NCI-H1092 (cell line): ENCODE data around the gene AZI2.

Source experiments
- DNase-seq: peaks from one replicate; lab custom pipeline; 2025; lab: John Stamatoyannopoulos, UW

The AZI2 gene

DNA sequence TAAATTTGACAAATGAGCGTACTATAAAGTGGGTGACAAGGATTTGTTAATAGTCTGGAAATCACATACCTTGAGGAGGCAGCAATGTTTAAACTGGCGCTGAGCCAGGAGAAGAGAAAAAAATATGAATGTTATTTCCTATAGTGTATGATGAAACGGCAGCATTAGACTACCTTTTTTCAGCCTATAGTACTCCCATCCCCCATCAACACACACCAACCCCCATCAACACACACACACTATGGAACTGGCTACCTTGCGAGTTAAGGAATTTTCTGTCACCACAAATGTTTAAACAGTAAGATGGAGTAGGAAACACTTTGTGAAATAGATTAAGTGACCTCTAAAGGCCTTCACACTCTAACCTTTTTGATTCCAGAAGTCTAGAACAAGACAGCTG is 46.9 kb downstream of the AZI2 start:
- no peak for DNase-seq

DNA sequence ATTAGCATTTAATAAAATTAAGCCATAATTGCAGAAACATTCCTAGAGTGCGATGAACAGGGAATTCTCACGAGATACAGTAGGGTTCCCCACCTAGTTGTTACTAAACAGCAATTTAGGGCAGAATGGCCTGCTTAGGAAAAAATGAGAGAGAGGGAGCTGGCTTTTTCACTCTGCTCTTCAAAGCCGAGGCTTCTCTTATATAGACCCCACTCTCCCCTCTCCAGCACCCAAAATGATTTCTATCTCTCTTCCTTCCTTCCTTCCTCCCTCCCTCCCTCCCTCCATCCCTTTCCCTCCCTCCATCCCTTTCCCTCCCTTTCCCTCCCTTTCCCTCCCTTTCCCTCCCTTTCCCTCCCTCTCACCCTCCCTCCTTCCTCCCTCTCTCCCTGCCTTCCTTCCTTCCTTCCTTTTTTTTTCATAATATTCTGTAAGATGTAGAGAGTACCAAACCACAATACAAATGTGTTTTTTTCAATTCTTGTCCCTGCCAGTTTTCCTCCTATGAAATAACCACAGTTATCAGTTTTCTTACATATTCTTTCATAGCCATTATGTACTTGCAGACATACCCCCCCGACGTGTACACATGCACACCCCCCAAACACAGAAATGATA is 48.2 kb downstream of the AZI2 start:
- no peak for DNase-seq

DNA sequence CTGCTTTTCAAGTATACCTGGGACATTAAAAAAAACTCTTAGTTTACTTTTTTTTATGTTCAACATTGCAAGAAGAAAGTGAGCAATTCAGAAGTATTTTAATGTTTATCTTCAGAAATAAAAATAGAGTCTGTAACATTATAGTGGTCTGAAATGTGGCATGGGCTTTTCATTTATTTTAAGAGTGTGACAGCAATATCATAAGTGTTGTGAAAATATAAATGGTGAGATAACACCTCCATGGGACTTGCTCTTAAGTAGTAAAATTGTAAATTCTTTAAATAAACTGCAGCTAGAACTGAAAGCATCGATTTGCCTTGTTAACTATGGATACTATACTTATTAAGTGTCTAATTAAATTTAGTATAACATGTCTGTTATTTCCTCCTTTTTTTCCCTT is 48.9 kb downstream of the AZI2 start:
- no peak for DNase-seq

- no peak for DNase-seq
Observed at GRCh38 chr3:28295898-28296490, 52.6 kb downstream of the AZI2 start.

DNA sequence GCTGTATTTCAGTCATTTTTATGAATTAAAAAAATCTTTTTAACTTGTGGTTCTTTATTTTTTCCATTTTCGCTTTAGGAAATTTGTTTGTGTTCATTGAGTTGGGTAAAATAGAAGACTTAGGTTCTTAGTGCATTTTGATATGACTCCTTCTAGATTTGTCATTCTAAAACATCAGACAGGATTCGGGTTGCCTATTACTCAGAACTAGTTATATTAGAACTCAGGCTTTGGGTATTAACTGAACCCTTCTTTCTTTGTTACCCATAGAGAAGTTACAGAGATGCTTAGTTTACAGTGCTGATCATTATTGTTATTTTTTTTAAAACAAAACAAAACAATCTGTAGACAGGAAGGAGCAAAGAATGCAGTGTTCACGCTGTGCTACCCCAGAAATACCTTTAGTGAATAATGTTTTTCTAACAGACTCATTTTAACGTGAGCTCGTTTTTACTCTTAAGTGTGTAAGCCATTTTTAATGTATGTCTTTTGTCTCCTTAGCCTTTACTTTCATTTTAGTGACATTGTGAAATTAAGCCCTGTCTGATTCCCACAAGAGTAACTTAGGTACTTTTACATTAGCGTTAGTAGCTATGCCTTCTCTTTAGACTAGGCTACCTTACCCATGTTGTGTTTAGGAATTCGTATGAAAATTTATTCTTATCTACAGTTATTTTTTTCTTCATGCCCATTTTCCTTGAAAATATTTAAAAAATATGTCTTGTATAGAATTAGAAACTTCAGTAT is 53.8 kb downstream of the AZI2 start:
- no peak for DNase-seq

- no peak for DNase-seq
Observed at GRCh38 chr3:28292622-28293021, 56.0 kb downstream of the AZI2 start.

- DNase-seq: no peak
Observed at GRCh38 chr3:28291577-28291976, 57.0 kb downstream of the AZI2 start.

GRCh38 chr3:28290863-28291300 is 57.7 kb downstream of the AZI2 start:
- no peak for DNase-seq

DNA sequence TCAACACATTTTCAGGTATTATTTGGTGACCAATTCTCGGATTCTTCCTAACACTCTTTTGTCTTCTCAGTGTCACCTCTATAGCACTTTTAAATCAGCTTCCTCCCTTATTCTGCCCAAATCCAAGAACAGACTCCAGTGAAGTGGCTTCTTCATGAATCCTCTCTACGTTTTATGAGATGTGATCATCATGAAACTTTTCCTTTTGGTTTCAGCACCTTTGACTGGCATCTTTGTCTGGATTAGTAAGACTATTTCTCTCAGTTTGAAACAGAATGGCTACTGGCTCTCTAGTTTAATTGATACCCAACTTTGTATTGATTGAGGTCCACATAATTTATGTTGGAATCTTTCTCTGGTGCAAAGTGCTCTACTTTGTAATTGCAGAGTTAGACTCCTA is 61.6 kb downstream of the AZI2 start:
- DNase-seq: no peak

- DNase-seq: no peak
Observed at GRCh38 chr3:28286595-28286994, 62.0 kb downstream of the AZI2 start.

GRCh38 chr3:28280781-28281180 is 67.8 kb downstream of the AZI2 start:
- DNase-seq: no peak

GRCh38 chr3:28279770-28280169 is 68.9 kb downstream of the AZI2 start:
- no peak for DNase-seq

- no peak for DNase-seq
Observed at GRCh38 chr3:28278918-28279317, 69.7 kb downstream of the AZI2 start.

- no peak for DNase-seq
Observed at GRCh38 chr3:28273837-28274236, 74.8 kb downstream of the AZI2 start.
